ENCODE data around the gene LPP. TPM values are rescaled to one million over a fixed set of nuclear protein-coding genes. Genes with fewer than 3 reads are reported as not detected.

The LPP gene
- total RNA-seq, 1 experiment from 2014 or later = 54.0 TPM

- no peak for TF ChIP-seq CTCF (IDR thresholded peaks at IDR 0.05 in 2 of 3, conservative IDR thresholded peaks at IDR 0.05 in 1 of 3; ENCODE audit: borderline replicate concordance in 1 of 3, insufficient read depth in 1 of 3, low read depth in 2 of 3, low read length in 2 of 3)
Observed at GRCh38 chr3:188904670-188905069, 750.7 kb downstream of the LPP start (continued).

- no peak overlapping the region for H3K4me2 ChIP-seq (ENCODE audit: low read length)
Observed at GRCh38 chr3:188905547-188905946, 751.6 kb downstream of the LPP start.

More at GRCh38 chr3:188905547-188905946, 751.6 kb downstream of the LPP start:
- H3K4me1 ChIP-seq (ENCODE audit: control insufficient read depth in 1 of 2, insufficient read depth in 2 of 2, low read length in 2 of 2) = peaks cover 13 to 14% of the 10 kb centered on the region in 2 experiments
- no peak overlapping the region for H3K9ac ChIP-seq (ENCODE audit: low read length)
- no peaks in the 10 kb centered on the region for H3K36me3 ChIP-seq (ENCODE audit: control insufficient read depth in 1 of 2, insufficient read depth in 2 of 2, low read length in 2 of 2)
- no peaks in the 10 kb centered on the region for H3K9me3 ChIP-seq (ENCODE audit: control insufficient read depth in 1 of 2, insufficient read depth in 1 of 2, low read depth in 1 of 2, low read length in 2 of 2)
- ATAC-seq (no peak), DNase-seq (ENCODE audit: low read depth, low spot score) (no peak)
- TF ChIP-seq TCF7L2 (IDR thresholded peaks at IDR 0.05; ENCODE audit: borderline replicate concordance, extremely low read depth, insufficient read depth, insufficient read length) = no peak
- TF ChIP-seq EGR1 (IDR thresholded peaks at IDR 0.05; ENCODE audit: low read depth) = no peak
- TF ChIP-seq ZFX (IDR thresholded peaks at IDR 0.05) = no peak
- no peak for TF ChIP-seq SP1 (IDR thresholded peaks at IDR 0.05; ENCODE audit: low read depth)
- no peak for TF ChIP-seq ZBTB33 (IDR thresholded peaks at IDR 0.05; ENCODE audit: extremely low read depth, insufficient replicate concordance, low read length)
- no peak for TF ChIP-seq EZH2phosphoT487 (IDR thresholded peaks at IDR 0.05; ENCODE audit: borderline replicate concordance)
- TF ChIP-seq ELF1 (IDR thresholded peaks at IDR 0.05; ENCODE audit: borderline replicate concordance, low read depth) = no peak
- no peak for TF ChIP-seq POLR2A (IDR thresholded peaks at IDR 0.05; ENCODE audit: borderline replicate concordance, extremely low read depth, insufficient read depth, insufficient read length)
- no peak for TF ChIP-seq ATF3 (IDR thresholded peaks at IDR 0.05)
- TF ChIP-seq RAD21 (IDR thresholded peaks at IDR 0.05; ENCODE audit: low read depth) = no peak
- TF ChIP-seq FOSL1 (IDR thresholded peaks at IDR 0.05; ENCODE audit: low read depth) = no peak
- no peak for TF ChIP-seq EZH2 (IDR thresholded peaks at IDR 0.05)
- no peaks in the 10 kb centered on the region for H3K27me3 ChIP-seq (ENCODE audit: insufficient read depth, low read length)
- no peak overlapping the region for H2AFZ ChIP-seq (ENCODE audit: low read depth, low read length, poor library complexity, severe bottlenecking)
- POLR2A ChIA-PET = no interaction called here
- H3K79me2 ChIP-seq (ENCODE audit: insufficient read depth, low read length) = no peaks in the 10 kb centered on the region
- RAD21 ChIA-PET (ENCODE audit: low non-redundant PET in 1 of 2, low total read pairs in 2 of 2, uncharacterized antibody in 2 of 2, unreplicated experiment in 2 of 2) = no interaction called here
- BruUV-seq (replicated peaks) = no TSS peak
- no peak overlapping the region for H3K27ac ChIP-seq (ENCODE audit: low read depth, low read length)
- CTCF ChIA-PET = no interaction called here
- H4K20me1 ChIP-seq (ENCODE audit: insufficient read depth) = no peaks in the 10 kb centered on the region
- no peak overlapping the region for H3K4me3 ChIP-seq (replicated peaks in 1 of 2; ENCODE audit: low read depth in 1 of 2, low read length in 2 of 2)
- intact Hi-C loops (cut with micrococcal nuclease) = no loop called here
- H3K9me2 ChIP-seq (ENCODE audit: insufficient read depth) = no peaks in the 10 kb centered on the region
